SU-DHL-6 (cell line): Measurements from ENCODE around the gene IFIT1B.

Experiments used
- H2AFZ ChIP-seq: fragments of 200-600 bp; sonication (generic); 2 replicates; pipeline ENCODE4 v1.6.1; 2014; ENCODE audit warnings: low read depth, mild to moderate bottlenecking, moderate library complexity, mixed read lengths, antibody characterized with exemption, low read length; ENCODE audit not compliant: severe bottlenecking
- H3F3A ChIP-seq: fragments of 200-600 bp; shearing (Covaris generic); 2 replicates; pipeline ENCODE4 v1.6.0; 2016; ENCODE audit warnings: antibody characterized with exemption, mild to moderate bottlenecking; ENCODE audit not compliant: insufficient read depth
- H3K27ac ChIP-seq: fragments of 200-600 bp; sonication (generic); 2 replicates; pipeline ENCODE4 v1.5.1; 2016; ENCODE audit warnings: low read depth, mild to moderate bottlenecking, low read length, moderate library complexity, mixed read lengths
- H3K27me3 ChIP-seq: fragments of 200-600 bp; sonication (generic), shearing (Covaris generic); 2 replicates; pipeline ENCODE4 v1.6.0; 2014; ENCODE audit warnings: mild to moderate bottlenecking, low read length
- H3K36me3 ChIP-seq: fragments of 200-600 bp; sonication (generic); 2 replicates; pipeline ENCODE4 v1.6.1; 2014; ENCODE audit warnings: mild to moderate bottlenecking, low read length, mixed read lengths
- H3K4me2 ChIP-seq: fragments of 300-600, 200-600 bp; shearing (Covaris generic), sonication (generic); 2 replicates; pipeline ENCODE4 v1.6.0; 2014; ENCODE audit warnings: low read length, low read depth, mild to moderate bottlenecking; ENCODE audit not compliant: poor library complexity, severe bottlenecking
- H3K4me3 ChIP-seq: fragments of 200-600 bp; sonication (generic); 2 replicates; pipeline ENCODE4 v1.5.1; 2014; ENCODE audit warnings: antibody characterized with exemption, low read length, mild to moderate bottlenecking, mixed read lengths; ENCODE audit not compliant: insufficient read depth, poor library complexity, severe bottlenecking
- H3K79me2 ChIP-seq: fragments of 200-600 bp; sonication (generic); 2 replicates; pipeline ENCODE4 v1.6.1; 2014; ENCODE audit warnings: mild to moderate bottlenecking, low read length, moderate library complexity; ENCODE audit not compliant: insufficient read depth
- H3K9ac ChIP-seq: fragments of 200-600 bp; sonication (generic); 2 replicates; pipeline ENCODE4 v1.7.0; 2014; ENCODE audit warnings: mild to moderate bottlenecking, low read length
- H3K9me2 ChIP-seq: fragments of 200-600 bp; sonication (generic); replicated peaks from 2 replicates; pipeline ENCODE4 v1.6.1; 2014; ENCODE audit warnings: low read length; ENCODE audit not compliant: insufficient read depth
- H3K9me3 ChIP-seq: fragments of 200-600 bp; sonication (generic); 2 replicates; pipeline ENCODE4 v1.6.1; 2014; ENCODE audit warnings: low read length, mixed read lengths; ENCODE audit not compliant: insufficient read depth
- H4K20me1 ChIP-seq: fragments of 200-600 bp; sonication (generic); 2 replicates; pipeline ENCODE4 v1.6.1; 2014; ENCODE audit warnings: low read depth, mild to moderate bottlenecking, antibody characterized with exemption, low read length, moderate library complexity, mixed read lengths
- EZH2phosphoT487 ChIP-seq: fragments of 200-600 bp; sonication (generic), shearing (Covaris generic); conservative IDR thresholded peaks from 2 replicates; pipeline ENCODE4 v1.6.1; 2018; ENCODE audit warnings: mild to moderate bottlenecking, antibody characterized with exemption, low read length, moderate library complexity, mixed read lengths
- TF ChIP-seq, protein P1 (sequence below): fragments of 200-600 bp; sonication (generic); IDR thresholded peaks from one replicate; pipeline ENCODE4 v1.5.1; 2017; ENCODE audit warnings: antibody characterized with exemption, mild to moderate bottlenecking, low read length, moderate library complexity; ENCODE audit not compliant: insufficient read depth, poor library complexity, severe bottlenecking

Gene IFIT1B

DNA sequence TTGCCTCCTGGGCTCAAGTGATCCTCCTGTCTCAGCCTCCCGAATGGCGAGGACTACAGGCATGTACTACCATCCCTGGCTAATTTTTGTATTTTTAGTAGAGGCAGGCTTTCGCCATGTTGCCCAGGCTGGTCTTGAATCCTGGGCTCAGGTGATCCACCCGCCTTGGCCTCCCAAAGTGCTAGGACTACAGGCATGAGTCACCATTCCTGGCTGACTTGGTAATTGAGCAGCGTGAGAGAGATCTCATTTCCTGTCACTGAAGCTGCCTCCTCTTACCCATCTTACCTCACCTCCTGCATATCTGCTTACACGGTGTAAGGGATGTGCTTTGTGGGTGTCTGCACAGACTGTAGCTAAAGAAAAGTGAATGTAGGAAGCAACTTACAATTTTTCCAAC is 40.4 kb upstream of the IFIT1B start:
- H3K27me3 ChIP-seq = 0 out of 2 replicates have a peak, but pooled peaks cover 3% of the 10 kb centered on the region
- H3K9ac ChIP-seq = no peak overlapping the region
- H3K9me3 ChIP-seq = no peaks in the 10 kb centered on the region
- no peak for TF ChIP-seq EZH2phosphoT487
- TF ChIP-seq, protein P1, sequence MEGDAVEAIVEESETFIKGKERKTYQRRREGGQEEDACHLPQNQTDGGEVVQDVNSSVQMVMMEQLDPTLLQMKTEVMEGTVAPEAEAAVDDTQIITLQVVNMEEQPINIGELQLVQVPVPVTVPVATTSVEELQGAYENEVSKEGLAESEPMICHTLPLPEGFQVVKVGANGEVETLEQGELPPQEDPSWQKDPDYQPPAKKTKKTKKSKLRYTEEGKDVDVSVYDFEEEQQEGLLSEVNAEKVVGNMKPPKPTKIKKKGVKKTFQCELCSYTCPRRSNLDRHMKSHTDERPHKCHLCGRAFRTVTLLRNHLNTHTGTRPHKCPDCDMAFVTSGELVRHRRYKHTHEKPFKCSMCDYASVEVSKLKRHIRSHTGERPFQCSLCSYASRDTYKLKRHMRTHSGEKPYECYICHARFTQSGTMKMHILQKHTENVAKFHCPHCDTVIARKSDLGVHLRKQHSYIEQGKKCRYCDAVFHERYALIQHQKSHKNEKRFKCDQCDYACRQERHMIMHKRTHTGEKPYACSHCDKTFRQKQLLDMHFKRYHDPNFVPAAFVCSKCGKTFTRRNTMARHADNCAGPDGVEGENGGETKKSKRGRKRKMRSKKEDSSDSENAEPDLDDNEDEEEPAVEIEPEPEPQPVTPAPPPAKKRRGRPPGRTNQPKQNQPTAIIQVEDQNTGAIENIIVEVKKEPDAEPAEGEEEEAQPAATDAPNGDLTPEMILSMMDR = no peak
- no peaks in the 10 kb centered on the region for H3K9me2 ChIP-seq
- H3K79me2 ChIP-seq = no peaks in the 10 kb centered on the region
- no peaks in the 10 kb centered on the region for H3K36me3 ChIP-seq
- peaks cover 14% of the 10 kb centered on the region for H3F3A ChIP-seq
- H2AFZ ChIP-seq = no peak overlapping the region
- no peaks in the 10 kb centered on the region for H4K20me1 ChIP-seq
- no peak overlapping the region for H3K27ac ChIP-seq
- no peak overlapping the region for H3K4me2 ChIP-seq
- no peak overlapping the region for H3K4me3 ChIP-seq

DNA sequence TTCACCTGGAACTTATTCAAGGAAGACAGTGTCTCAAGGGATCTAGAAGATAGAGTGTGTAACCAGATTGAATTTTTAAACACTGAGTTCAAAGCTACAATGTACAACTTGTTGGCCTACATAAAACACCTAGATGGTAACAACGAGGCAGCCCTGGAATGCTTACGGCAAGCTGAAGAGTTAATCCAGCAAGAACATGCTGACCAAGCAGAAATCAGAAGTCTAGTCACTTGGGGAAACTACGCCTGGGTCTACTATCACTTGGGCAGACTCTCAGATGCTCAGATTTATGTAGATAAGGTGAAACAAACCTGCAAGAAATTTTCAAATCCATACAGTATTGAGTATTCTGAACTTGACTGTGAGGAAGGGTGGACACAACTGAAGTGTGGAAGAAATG is 39.1 kb upstream of the IFIT1B start:
- Histone ChIP-seq H3F3A (peaks cover 1% of the 10 kb centered on the region; the same call in 1 of the 2 replicates), H3K36me3 (no peaks in the 10 kb centered on the region), H3K9me2 (no peaks in the 10 kb centered on the region), H3K79me2 (no peaks in the 10 kb centered on the region), H3K27ac (no peak overlapping the region), H3K9ac (no peak overlapping the region), H2AFZ (no peak overlapping the region), H3K9me3 (no peaks in the 10 kb centered on the region), H4K20me1 (no peaks in the 10 kb centered on the region), H3K4me2 (no peak overlapping the region), H3K27me3 (0 out of 2 replicates have a peak, but pooled peaks cover 3% of the 10 kb centered on the region), H3K4me3 (no peak overlapping the region)
- no peak for TF ChIP-seq EZH2phosphoT487
- TF ChIP-seq, protein P1 = no peak

DNA sequence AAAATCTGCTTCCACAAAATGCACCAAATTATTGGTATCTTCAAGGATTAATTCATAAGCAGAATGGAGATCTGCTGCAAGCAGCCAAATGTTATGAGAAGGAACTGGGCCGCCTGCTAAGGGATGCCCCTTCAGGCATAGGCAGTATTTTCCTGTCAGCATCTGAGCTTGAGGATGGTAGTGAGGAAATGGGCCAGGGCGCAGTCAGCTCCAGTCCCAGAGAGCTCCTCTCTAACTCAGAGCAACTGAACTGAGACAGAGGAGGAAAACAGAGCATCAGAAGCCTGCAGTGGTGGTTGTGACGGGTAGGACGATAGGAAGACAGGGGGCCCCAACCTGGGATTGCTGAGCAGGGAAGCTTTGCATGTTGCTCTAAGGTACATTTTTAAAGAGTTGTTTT is 38.0 kb upstream of the IFIT1B start:
- TF ChIP-seq, protein P1 = no peak
- TF ChIP-seq EZH2phosphoT487 = no peak
- H2AFZ ChIP-seq = no peak overlapping the region
- H3K4me3 ChIP-seq = no peak overlapping the region
- H3K9me2 ChIP-seq = no peaks in the 10 kb centered on the region
- H3K4me2 ChIP-seq = no peak overlapping the region
- H3F3A ChIP-seq = no peaks in the 10 kb centered on the region
- no peaks in the 10 kb centered on the region for H3K79me2 ChIP-seq
- no peaks in the 10 kb centered on the region for H3K36me3 ChIP-seq
- H3K27ac ChIP-seq = no peak overlapping the region
- no peak overlapping the region for H3K9ac ChIP-seq
- 0 out of 2 replicates have a peak, but pooled peaks cover 3% of the 10 kb centered on the region for H3K27me3 ChIP-seq
- H3K9me3 ChIP-seq = no peaks in the 10 kb centered on the region
- H4K20me1 ChIP-seq = no peaks in the 10 kb centered on the region
